GM21737 (cell line): ENCODE data around the gene CIB4.

Experiments
- ATAC-seq: cut with Tn5 transposase; IDR thresholded peaks from one replicate; pipeline ENCODE4 v1.9.1; 2021; ENCODE audit warnings: mild to moderate bottlenecking, moderate library complexity; ENCODE audit not compliant: unreplicated experiment

Gene CIB4

DNA sequence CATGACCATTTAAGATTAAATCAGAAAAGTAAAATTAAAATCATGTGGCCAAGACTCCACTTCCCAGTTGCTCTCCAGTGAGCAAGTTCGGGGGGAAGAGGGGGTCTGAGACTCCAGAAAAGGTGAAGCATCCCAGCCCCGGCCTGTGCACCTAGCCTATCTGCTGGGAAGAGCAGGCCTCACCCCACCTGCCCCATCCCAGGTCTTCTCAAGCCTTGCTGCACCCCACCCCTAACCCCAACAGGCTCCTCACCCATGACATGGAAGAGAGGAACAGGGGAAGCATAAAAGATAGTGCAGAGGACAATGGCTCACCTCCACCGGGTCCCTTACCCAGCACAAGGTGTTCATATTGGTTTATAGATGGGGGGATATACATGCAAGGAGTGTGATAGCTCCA, 14.6 kb downstream of the CIB4 start:
- ATAC-seq: no peak

DNA sequence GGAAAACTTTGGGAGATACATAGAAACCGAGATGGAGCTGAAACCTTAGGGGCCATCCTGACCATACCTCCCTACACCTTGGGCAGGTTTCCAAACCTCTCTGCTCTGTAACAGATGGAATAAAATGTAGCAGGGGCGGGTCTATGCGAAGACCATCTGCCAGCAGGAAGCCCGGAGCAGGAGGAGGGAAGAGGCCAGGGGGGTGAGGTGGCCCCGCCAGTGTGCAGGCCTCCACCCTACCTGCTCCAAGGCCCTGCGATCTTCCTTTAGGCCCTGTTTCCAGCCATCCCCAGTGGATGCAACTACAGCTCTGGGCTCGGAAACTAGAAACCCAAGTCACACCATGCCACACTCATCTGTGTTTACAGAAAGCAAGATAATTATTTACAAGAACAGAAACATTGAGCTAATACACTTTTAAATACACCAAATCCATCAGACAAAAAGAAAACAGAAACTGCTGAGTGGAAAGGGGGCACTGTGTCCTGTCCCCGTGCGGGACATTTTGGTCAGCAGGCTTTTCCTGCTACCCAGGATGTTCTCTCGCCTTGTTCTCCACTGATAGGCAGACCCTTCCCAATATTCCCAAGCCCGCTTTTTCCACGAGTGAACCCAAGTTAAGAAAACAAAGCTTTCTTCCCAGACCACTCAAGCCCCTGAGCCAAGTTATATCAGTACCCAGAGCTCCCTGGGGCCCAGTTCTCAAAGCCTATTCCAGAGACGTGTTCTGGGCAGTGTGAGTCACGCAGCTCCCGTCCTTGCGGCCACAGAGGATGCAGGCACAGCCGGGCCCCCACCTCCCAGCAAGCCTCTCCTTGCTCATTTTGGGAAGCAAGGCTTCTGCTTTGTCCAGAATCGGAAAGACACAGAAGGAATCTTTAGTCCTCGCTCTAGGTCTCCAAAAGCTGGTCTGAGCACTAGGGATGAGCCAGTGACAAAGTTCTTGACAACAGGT, 17.3 kb downstream of the CIB4 start:
- no peak for ATAC-seq

DNA sequence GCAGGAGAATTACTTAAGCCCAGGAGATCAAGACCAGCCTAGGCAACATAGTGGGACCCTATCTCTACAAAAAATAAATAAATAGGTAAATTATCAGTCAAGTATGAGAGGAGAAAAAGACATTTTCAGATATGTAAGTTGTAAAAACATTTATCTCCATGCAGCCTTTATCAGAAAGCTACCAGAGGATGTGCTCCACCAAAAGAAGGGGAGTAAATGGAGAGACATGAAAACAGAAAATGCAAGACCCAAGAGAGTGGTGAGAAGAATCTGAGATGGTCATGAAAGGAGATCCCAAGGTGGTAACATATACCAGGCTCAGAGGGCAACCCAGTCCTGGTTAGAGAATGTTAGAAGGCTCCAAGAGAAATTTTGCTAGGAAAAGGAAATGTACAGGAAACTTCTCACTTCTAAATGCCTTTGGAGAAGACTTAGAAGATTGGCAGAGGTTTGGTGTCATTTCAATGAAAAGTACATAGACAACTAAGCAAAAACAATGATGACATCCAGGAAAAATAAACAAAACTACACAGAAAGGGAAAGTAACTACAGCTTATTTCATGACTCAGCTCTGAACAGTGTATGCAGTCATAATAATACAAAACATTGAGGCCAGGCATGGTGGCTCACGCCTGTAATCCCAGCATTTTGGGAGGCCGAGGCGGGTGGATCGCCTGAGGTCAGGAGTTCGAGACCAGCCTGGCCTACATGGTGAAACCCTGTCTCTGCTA, 19.5 kb downstream of the CIB4 start:
- no peak for ATAC-seq

DNA sequence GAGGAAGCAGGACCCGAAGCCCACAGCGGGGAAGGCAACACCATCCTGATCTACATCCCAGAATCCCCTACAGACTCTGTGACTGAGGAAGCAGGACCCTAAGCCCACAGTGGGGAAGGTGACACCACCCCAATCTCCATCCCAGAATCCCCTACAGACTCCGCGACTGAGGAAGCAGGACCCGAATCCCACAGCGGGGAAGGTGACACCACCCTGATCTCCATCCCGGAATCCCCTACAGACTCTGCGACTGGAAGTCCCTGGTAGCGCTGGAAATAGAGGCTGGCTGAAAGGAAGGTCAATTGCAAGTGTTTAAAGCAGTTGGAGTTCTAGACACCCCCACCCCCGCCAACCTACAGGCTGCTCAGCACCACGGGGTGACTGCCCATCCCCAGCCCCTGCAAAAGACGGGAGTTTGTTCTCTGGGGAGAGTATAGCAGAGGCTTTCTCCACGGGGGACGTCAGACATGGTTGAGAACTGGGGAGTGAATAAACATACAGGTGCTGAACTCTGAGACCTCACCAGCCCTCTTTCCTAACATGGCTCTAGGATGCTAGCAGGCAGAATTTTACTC, 21.0 kb downstream of the CIB4 start:
- ATAC-seq: no peak

DNA sequence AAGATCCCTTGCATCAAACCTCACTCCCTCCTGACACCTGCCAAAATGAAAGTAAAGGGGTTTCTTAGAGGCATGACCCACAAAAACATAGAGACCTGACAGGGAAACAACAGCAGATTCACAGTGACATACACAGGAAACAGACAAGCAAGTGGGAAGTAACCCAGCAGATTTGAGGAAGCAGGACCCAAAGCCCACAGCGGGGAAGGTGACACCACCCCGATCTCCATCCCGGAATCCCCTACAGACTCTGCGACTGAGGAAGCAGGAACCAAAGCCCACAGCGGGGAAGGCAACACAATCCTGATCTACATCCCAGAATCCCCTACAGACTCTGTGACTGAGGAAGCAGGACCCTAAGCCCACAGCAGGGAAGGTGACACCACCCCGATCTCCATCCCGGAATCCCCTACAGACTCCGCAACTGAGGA, 21.6 kb downstream of the CIB4 start:
- ATAC-seq: no peak

DNA sequence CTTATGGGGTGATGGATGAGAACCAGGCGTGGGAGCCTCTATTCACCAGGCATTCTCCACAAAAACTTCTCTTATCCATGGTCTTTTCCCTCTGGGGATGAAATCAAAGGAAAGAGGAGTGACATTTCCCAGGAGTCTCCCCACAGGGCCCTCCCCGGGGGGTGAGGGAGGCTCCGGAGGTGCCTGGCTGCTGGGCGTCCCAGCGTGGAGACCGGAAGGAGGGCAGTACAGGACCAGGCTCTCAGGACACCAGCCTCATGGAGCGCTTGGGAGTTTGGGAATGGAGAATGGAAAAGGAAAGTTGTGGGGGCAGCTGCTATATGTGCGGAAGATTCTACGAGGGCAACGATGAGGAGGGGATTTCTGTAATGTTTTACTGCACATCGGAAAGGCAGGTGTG, 22.1 kb downstream of the CIB4 start:
- no peak for ATAC-seq

DNA sequence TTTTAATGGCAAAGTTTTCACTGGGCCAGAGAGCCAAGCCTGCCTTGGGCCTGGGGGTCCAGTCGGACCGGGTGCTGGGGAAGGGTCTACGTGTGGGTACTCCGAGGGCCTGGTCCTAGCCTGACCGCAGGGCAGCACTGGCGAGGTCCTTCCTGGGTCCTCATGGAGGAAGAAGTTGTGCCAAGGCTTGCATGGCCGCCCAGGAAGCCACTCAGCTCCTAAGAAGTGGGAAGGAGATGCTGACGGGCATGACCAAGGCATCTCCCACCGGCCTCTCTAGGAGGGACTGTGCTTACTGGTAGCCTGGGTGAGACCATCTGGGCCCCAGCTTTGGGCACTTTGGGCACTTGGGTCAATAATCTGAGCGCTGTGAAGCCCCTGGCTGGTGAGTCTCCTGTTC, 22.6 kb downstream of the CIB4 start:
- ATAC-seq: no peak

DNA sequence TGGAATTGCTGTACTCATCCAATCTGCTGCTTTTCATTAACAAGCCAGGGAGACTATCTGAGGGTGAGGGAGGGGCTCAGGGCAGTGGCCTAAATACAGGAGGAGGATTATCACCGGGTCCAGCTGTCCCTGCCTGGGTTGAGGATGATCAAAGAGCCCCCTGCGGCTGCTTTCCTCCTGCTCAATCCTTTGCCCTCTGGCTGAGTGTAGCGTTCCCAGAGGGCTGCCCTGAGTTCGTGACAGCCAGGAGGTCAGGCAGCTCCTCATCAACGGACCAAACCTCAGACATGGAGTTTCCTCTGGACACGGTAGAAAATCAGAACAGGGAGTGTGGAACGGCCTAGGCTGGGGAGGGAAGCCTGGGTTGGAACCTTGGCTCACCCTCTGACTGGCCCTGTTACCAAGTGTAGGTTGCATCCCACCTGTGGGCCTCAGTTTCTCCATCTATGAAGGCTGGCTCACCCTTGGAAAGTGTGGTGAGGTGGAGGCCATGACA, 23.5 kb downstream of the CIB4 start:
- no peak for ATAC-seq

DNA sequence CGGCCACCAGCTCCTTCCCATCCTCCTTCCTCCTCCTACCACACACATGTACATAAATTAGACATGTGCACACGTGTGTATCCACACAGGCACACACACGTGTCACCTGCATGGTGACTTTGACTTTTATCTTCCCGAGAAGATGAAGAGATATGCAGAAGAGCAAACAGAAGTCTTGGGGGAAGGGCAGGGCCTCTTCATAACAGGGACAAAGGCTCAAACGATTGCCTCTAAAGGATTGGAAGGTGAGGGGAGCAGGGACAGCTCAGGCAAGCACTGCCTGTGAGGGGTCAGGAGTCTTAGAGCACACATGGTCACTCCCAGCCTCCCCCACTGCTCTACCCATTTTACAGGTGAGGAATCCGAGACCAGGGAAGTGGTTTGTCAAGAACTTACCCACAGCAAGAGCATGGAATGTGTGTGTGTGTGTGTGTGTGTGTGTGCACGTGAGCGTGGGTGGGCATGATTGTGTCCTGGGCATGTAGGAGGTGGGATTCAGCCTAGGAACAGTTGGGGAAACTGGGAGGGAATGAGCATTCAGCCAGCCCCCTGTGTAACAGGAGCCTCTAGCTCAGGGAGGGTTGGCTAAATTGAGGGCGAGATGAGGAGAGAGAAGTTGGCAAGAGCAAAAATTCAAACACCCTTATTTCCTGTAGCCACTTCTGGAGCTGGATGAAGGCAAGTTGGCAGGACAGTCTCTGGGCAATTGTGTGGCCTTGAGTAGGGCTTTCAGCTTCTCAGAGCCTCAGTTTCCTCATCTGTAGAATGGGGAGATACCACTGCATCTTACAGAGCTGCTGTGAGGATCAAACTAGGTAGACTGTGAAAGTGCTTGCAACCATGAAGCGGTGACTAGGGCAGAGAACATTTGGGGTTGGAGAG, 24.2 kb downstream of the CIB4 start:
- ATAC-seq: no peak

DNA sequence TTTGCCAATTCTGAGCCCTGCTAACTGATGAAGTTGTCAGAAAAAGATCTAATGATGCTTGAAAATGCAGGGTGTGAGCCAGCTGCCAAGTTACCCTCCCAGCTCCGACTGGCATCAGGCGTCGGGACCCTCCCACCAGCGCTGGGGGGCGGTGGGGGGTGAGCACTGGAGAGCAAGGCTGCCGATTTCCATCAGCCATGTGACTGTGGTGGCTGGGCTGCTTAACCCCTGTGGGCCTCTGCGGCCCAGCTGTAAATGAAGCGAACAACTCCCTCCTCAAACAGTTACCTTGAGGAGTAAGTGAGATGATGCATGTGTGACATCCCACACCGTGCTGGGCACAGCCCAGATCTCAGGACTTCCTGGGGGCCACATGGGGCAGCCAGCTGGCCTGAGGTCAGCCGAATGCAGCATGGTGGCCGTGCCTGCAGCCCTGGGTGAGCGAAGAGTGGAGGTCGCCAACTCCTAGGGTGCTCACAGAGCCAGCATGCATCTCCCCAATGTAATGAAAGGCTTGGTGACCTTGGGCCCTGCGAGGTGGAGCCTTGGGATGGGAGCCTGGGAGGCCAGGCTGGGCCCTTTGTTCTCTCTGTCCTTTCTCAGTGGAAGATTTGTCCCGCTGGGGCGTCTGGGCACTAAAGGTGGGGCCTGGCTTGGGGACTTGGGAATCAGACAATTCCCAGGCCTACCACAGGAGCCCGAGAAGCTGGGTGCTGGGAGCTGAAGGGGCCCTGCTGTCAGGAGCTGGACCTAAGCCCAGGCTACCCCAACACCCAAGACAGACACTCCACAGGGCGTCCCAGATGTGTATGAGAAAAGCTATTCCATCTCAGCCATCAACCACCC, 25.1 kb downstream of the CIB4 start:
- ATAC-seq: no peak

DNA sequence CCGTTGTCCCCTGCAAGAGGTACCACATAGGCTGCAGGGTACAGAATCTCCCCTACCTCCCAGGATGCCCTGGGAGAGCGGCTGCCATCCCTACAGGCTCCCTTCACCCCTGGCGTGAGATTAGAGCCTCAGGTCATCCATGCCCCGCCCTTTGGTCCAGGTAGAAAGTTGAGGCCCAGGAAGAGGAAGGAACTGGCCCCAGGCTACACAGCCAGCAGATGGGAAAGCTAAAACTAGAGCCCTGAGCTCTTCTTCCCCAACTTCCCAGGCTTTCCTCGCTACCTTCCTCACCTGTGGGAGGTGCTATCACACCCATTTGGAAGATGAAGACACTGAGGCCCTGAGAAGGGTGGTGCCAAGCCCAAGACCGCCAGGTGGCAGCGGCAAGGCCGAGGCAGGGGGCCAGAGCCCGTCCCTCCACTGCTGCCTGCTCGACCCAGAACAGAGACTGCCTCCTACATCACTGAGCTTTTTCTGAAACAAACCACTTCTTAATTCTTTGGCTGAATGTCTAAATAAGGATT, 25.8 kb downstream of the CIB4 start:
- no peak for ATAC-seq

DNA sequence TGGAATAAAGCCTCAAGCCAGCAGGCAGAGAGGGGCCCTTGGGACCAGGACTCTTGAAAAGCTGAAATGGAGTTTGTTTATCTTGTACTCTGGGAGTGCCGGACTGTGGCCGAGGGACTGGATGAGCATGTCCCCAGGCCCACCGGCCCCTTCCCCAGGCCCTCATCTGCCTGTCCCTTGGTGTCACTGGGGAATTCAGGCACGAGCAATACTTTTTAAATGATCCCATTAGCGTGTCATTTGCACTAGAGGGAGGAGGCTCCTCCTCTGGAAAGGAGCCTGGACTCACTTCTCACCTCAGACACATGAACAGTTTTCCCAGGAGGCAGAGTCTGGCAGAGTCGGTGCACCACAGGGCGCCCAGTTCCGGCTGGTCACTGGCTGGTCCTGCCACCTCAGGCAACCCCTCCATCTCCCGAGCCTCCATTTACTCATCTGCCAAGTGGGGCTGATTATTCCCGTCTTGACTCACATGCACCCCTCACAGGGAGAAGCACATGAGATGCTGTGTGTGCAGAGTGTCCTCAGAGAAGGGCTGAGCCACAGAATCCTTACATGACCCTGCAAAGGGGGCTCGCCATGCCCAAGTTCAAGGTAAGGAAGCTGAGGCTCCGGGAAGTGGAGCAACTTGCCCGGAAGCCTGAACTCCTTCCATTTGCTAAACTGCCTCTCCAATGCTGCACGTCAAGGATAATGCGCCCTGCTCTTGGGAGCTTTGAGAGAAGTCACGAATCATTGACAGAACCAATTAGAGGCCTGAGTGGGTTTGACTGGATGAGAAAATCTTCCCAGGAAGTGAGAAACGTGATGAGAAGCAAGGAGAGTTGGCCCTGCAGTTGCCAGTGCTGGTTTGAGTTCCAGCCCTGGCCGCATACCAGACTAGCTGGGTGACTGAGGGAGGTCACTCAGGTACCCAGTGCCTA, 26.7 kb downstream of the CIB4 start:
- ATAC-seq: no peak

DNA sequence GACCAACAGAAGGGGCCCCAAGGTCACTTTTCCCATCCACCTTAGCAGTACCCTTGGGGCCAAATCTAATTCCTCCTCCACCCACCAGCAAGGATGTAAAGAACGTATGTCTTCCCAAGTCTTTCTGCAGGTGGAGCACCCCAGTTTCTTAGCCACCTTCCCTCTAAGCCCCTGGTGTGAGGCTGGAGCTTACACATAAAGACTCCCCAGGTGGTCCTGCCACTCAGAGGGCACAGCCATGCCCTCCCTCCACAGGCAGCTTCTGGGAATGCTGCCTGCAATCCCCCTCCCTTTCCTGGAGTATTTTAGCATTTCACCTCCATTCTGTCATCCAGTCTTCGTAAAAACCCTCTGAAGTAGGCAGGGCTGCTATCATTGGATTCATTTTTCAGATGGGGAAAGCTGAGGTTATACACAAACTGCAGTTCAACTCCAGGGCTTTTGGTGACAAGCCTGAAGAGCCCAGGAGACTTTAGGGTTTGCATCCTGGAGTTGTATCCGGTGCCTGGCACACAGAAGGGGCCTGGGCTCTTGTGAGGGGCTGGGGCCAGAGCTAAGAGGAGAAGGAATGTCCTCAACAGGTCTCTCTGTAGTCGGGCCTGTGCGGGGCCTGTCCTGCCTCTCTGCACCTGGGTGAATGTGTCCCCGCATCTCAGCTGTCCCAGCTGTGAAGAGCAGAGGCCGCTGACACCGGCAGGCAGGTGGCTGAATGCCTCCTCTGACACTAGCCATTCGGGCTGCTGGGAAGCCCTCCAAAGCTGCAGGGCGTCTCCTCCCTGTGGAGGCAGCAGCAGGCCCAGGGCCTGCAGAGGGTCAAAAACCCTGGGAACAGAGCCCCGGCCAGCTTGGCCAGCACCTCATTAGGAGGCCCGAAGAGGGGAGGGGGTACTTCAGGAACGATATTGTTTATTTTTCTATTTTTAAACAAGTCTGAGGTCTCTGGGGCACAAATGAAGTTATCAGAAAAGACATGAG, 27.6 kb downstream of the CIB4 start:
- no peak for ATAC-seq

DNA sequence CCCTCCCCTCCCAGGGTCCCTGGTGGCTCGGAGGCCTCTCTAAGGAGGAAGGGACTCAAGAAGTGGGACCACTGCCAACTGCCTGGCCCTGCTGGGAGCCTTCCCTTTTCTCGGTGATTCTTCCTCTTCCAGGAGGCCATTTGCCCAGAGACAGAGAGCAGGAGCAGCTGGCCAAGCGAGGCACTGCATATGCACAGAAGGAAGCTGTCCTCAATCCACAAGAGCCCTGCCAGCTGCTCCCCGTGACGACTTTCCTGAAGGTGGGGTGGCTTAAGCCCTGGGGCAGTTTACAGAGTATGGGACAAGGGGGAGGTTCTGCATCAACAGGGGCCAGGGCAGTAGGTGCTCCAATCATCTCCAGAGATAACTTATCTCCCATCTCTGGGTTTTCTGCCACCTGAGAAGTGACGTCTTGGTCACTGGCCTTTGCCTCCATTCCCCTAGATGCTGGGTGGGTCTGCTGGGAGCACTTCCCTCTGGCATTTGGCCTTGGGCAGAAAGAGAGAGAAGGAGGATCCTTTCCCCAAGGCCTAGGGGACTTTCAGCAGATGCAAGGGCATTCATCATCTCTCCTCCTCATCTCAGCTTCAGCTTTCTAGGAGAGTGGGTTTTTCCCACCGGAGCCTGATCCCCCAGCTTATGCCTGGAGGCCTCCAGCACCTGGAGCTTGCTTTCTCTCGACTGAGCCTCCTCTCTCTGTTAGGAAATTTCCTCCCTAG, 28.5 kb downstream of the CIB4 start:
- ATAC-seq: no peak

DNA sequence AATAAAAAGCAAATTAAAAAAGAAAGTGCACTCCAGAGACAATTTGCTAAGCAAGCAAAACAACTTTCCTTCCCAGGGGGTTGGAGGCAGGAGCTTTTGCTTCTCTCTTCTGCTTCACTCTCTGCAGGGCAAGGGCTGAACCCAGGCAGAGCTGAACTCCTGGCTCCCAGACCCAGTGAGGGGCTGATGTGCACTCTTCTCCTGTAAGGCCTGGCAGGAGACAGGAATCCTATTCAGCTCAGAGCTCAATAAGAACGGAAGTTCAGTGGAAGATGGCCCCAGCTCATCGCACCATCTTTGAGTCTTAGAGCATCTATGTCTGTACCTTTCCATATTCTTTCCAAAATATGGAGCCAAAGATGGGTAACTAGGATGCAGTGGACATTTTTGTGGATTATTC, 29.1 kb downstream of the CIB4 start:
- ATAC-seq: no peak

DNA sequence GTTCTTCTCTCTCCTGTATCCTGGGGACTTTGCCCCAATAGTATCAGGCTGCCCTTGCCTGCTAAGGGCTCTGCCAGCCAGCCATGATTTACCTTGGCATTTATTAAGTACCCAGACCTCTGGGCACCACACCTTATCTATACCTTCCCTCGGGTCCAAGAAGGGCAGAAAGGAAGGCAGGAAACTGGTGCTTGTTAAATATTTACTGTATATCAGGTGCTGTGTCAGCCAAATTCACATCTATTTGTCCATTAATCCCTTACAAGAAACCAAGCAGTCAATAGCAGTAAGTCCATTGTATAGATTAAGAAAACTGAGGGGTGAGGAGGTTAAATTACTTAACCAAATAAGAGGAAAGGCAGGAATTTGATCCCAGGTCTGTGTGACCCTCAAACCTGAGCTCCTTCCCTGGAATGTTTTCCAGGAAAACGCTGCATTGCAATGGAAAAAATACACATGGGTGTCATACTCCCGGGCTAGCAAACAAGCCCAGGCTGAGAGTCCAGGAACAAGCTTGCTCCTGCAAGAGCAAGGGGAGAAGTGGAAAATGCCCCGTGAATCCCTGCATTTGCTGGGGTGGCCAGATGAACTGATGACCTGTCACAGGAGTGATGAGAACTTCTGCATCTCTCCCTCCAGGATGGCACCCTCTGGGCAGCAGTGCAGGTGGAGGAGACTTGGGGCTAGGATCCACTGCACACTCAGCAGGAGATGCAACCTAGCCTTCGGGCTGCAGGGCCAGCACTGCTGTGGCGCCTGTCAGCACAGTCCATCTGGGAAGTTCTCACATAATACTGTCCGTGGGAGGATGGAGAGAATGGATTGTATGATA, 30.4 kb downstream of the CIB4 start:
- ATAC-seq: no peak
